Measurements from ENCODE around the gene C16orf74.

The C16orf74 gene

GRCh38 chr16:85738923-85739715, 11.8 kb downstream of the C16orf74 start:
- no peak for DNase-seq

- DNase-seq: no peak
Observed at GRCh38 chr16:85736921-85737320, 14.0 kb downstream of the C16orf74 start.

- no peak for DNase-seq
Observed at GRCh38 chr16:85735946-85736345, 14.9 kb downstream of the C16orf74 start.

- no peak for DNase-seq
Observed at GRCh38 chr16:85735225-85735635, 15.7 kb downstream of the C16orf74 start.

- no peak for DNase-seq
Observed at GRCh38 chr16:85734311-85735017, 16.4 kb downstream of the C16orf74 start.

- DNase-seq: no peak
Observed at GRCh38 chr16:85733839-85734170, 17.1 kb downstream of the C16orf74 start.

GRCh38 chr16:85733155-85733838, 17.6 kb downstream of the C16orf74 start:
- no peak for DNase-seq

GRCh38 chr16:85731179-85731578, 19.7 kb downstream of the C16orf74 start:
- no peak for DNase-seq

GRCh38 chr16:85730186-85730465, 20.8 kb downstream of the C16orf74 start:
- no peak for DNase-seq

GRCh38 chr16:85729452-85730185, 21.3 kb downstream of the C16orf74 start:
- DNase-seq: no peak

- DNase-seq: no peak
Observed at GRCh38 chr16:85728879-85729278, 22.0 kb downstream of the C16orf74 start.

- DNase-seq: no peak
Observed at GRCh38 chr16:85724936-85725335, 26.0 kb downstream of the C16orf74 start.

- DNase-seq: no peak
Observed at GRCh38 chr16:85724126-85724879, 26.6 kb downstream of the C16orf74 start.

- no peak for DNase-seq
Observed at GRCh38 chr16:85722128-85722893, 28.6 kb downstream of the C16orf74 start.

GRCh38 chr16:85720302-85720637, 30.6 kb downstream of the C16orf74 start:
- DNase-seq: no peak

GRCh38 chr16:85719605-85720301, 31.1 kb downstream of the C16orf74 start:
- DNase-seq: no peak

GRCh38 chr16:85718682-85719081, 32.2 kb downstream of the C16orf74 start:
- DNase-seq: no peak

- DNase-seq: no peak
Observed at GRCh38 chr16:85718153-85718477, 32.8 kb downstream of the C16orf74 start.

- peak; percentile 8 for DNase-seq
Observed at GRCh38 chr16:85717393-85718152, 33.3 kb downstream of the C16orf74 start.

GRCh38 chr16:85716680-85717038, 34.2 kb downstream of the C16orf74 start:
- no peak for DNase-seq
